Activated naive CD4-positive, alpha-beta T cell treated with Interleukin-2 at 50 U/mL for 16 hours (primary cell): Measurements from ENCODE around the gene CUTC.
"Not testable (repeated sequence)": the region's sequence is repeated elsewhere in the genome, so short reads cannot be mapped to it uniquely, and the experiment has no call there.

Experiments
- DNase-seq: peaks from one replicate; pipeline ENCODE4 v3.0.0-alpha.2; 2020

CUTC gene

GRCh38 chr10:99743841-99744240 is 11.8 kb downstream of the CUTC start:
- no peak for DNase-seq

- not testable (repeated sequence) for DNase-seq
Measured at GRCh38 chr10:99746166-99746565, 14.1 kb downstream of the CUTC start.

GRCh38 chr10:99748823-99749451 is 16.9 kb downstream of the CUTC start:
- no peak for DNase-seq

GRCh38 chr10:99750641-99751040 is 18.6 kb downstream of the CUTC start:
- DNase-seq, result no peak

- no peak for DNase-seq
Measured at GRCh38 chr10:99754670-99755069, 22.6 kb downstream of the CUTC start.

GRCh38 chr10:99756159-99756558 is 24.1 kb downstream of the CUTC start:
- no peak for DNase-seq

- DNase-seq, result no peak
Measured at GRCh38 chr10:99758211-99758891, 26.3 kb downstream of the CUTC start.

- no peak for DNase-seq
Measured at GRCh38 chr10:99760321-99760720, 28.3 kb downstream of the CUTC start.

GRCh38 chr10:99761365-99761764 is 29.3 kb downstream of the CUTC start:
- no peak for DNase-seq

- DNase-seq, result no peak
Measured at GRCh38 chr10:99765672-99766301, 33.8 kb downstream of the CUTC start.

GRCh38 chr10:99766302-99766681 is 34.3 kb downstream of the CUTC start:
- no peak for DNase-seq

- DNase-seq, result no peak
Measured at GRCh38 chr10:99767901-99768300, 35.9 kb downstream of the CUTC start.

GRCh38 chr10:99768556-99768955 is 36.5 kb downstream of the CUTC start:
- no peak for DNase-seq

GRCh38 chr10:99769706-99770105 is 37.7 kb downstream of the CUTC start:
- no peak for DNase-seq

GRCh38 chr10:99770408-99771045 is 38.5 kb downstream of the CUTC start:
- no peak for DNase-seq

GRCh38 chr10:99775850-99776249 is 43.8 kb downstream of the CUTC start:
- no peak for DNase-seq

GRCh38 chr10:99777918-99778714 is 46.1 kb downstream of the CUTC start:
- no peak for DNase-seq

GRCh38 chr10:99779335-99779734 is 47.3 kb downstream of the CUTC start:
- DNase-seq, result no peak

GRCh38 chr10:99781734-99782429 is 49.8 kb downstream of the CUTC start:
- DNase-seq, result no peak

GRCh38 chr10:99782447-99783286 is 50.6 kb downstream of the CUTC start, which contains the start of gene ABCC2:
Gene ABCC2, plus strand, starts transcription at chr10:99782640. Its CDS starts 205 bp downstream, at chr10:99782845.
- DNase-seq, result no peak

- DNase-seq, result no peak
Measured at GRCh38 chr10:99784016-99784726, 52.1 kb downstream of the CUTC start.
